Cardiac muscle cell (in vitro differentiated cells and primary cell): ENCODE data around the gene BTRC. TPM values are rescaled to one million over a fixed set of nuclear protein-coding genes. Genes with fewer than 3 reads are reported as not detected.
A peak's percentile ranks its signal among the peaks of the same experiment; 100 is the strongest.

Experiments used
- DNase-seq, 2 donors: peaks; one replicate each; pipeline versions ENCODE4 v3.0.0 to v3.0.0-alpha.2; 2010 to 2017; ENCODE audit warnings: low read depth in 1 of 2, low spot score in 1 of 2
- H3K27ac ChIP-seq: fragments of 200-600 bp; sonication (generic); 2 replicates; pipeline ENCODE4 v1.5.1; 2016
- H3K27me3 ChIP-seq: fragments of 200-600 bp; sonication (generic); 2 replicates; pipeline ENCODE4 v1.6.0; 2016; ENCODE audit warnings: control low read depth
- H3K36me3 ChIP-seq: fragments of 200-600 bp; sonication (generic); 2 replicates; pipeline ENCODE4 v1.5.1; 2016; ENCODE audit warnings: control low read depth
- H3K4me1 ChIP-seq: fragments of 200-600 bp; sonication (generic); 2 replicates; pipeline ENCODE4 v1.8.1; 2017; ENCODE audit warnings: low read depth, mild to moderate bottlenecking, mixed run types
- H3K4me3 ChIP-seq: fragments of 200-600 bp; sonication (generic); 2 replicates; pipeline ENCODE4 v1.5.1; 2016; ENCODE audit warnings: mild to moderate bottlenecking
- H3K9me3 ChIP-seq: fragments of 200-600 bp; sonication (generic); 2 replicates; pipeline ENCODE4 v1.5.1; 2017; ENCODE audit warnings: low read depth, mild to moderate bottlenecking, control low read depth
- CTCF ChIP-seq: IDR thresholded peaks from 2 replicates; pipeline ENCODE4 v1.5.1; 2012; ENCODE audit warnings: low read depth, mild to moderate bottlenecking, low read length
- polyA plus RNA-seq: library from polyadenylated mRNA; unstranded; fragments of >200 nt; fragmentation: Nextera tagmentation; extraction: Ambion mirVana; gene quantifications from 2 replicates; pipeline ENCODE4 v1.2.1, GENCODE V29; 2016
- total RNA-seq: library from RNA; depleted of rRNA; stranded (reverse); fragments of >200 nt; gene quantifications from 2 replicates; pipeline ENCODE4 v1.2.3, GENCODE V29; 2016

Gene BTRC
- total RNA-seq (14.0 and 21.0 TPM in 2 replicates), polyA plus RNA-seq (21.7 and 22.3 TPM in 2 replicates)

- H3K36me3 ChIP-seq: no peaks in the 10 kb centered on the region
- H3K27me3 ChIP-seq: peaks cover under 1% of the 10 kb centered on the region
- H3K9me3 ChIP-seq: no peaks in the 10 kb centered on the region
- H3K4me1 ChIP-seq: peaks cover 16% of the 10 kb centered on the region
- TF ChIP-seq CTCF: no peak
- peak within 1 kb of the TSS; percentile 88 for H3K27ac ChIP-seq
- peak within 1 kb of the TSS; percentile 69 for H3K4me3 ChIP-seq
- DNase-seq: peak; percentile 99 to 100
Observed at GRCh38 chr10:101353692-101354327, at the start of gene BTRC. TSS of gene BTRC (plus strand) at chr10:101354165. CDS start at chr10:101354181, 16 bp downstream.

- TF ChIP-seq CTCF: no peak
- peaks cover 10% of the 10 kb centered on the region for H3K4me1 ChIP-seq
- H3K9me3 ChIP-seq: no peaks in the 10 kb centered on the region
- DNase-seq: no peak
- H3K36me3 ChIP-seq: no peaks in the 10 kb centered on the region
- H3K27ac ChIP-seq: no peak overlapping the region
- peaks cover 2% of the 10 kb centered on the region for H3K27me3 ChIP-seq
- H3K4me3 ChIP-seq: no peak overlapping the region
Observed at GRCh38 chr10:101304316-101304715, 49.6 kb upstream of the BTRC start.

- Histone ChIP-seq H3K27ac (peak overlapping the region; percentile 42), H3K27me3 (no peaks in the 10 kb centered on the region), H3K4me1 (peaks cover 10% of the 10 kb centered on the region), H3K9me3 (no peaks in the 10 kb centered on the region), H3K36me3 (no peaks in the 10 kb centered on the region), H3K4me3 (no peak overlapping the region)
- DNase-seq: peak in 1 of 2 donors; percentile 74
- TF ChIP-seq CTCF: no peak
Observed at GRCh38 chr10:101305320-101306241, 48.4 kb upstream of the BTRC start.

GRCh38 chr10:101308051-101308450 is 45.9 kb upstream of the BTRC start:
- Histone ChIP-seq H3K27me3 (no peaks in the 10 kb centered on the region), H3K4me1 (peaks cover 10% of the 10 kb centered on the region), H3K36me3 (no peaks in the 10 kb centered on the region), H3K4me3 (no peak overlapping the region), H3K9me3 (no peaks in the 10 kb centered on the region), H3K27ac (no peak overlapping the region)
- TF ChIP-seq CTCF: no peak
- no peak for DNase-seq

- Histone ChIP-seq H3K27ac (no peak overlapping the region), H3K36me3 (no peaks in the 10 kb centered on the region), H3K4me3 (no peak overlapping the region), H3K9me3 (no peaks in the 10 kb centered on the region), H3K4me1 (peaks cover 2% of the 10 kb centered on the region), H3K27me3 (no peaks in the 10 kb centered on the region)
- DNase-seq: no peak
- no peak for TF ChIP-seq CTCF
Observed at GRCh38 chr10:101310529-101311184, 43.3 kb upstream of the BTRC start.
